ENCODE measurements around the gene TSPAN10. TPM values are rescaled to one million over a fixed set of nuclear protein-coding genes. Genes with fewer than 3 reads are reported as not detected.

TSPAN10 gene
- total RNA-seq, 1 experiment from 2014 or later, result 1.2 TPM

GRCh38 chr17:81690066-81690465 is 53.1 kb downstream of the TSPAN10 start:
- H3K18ac ChIP-seq (ENCODE audit: insufficient read length, low read depth, low read length), result no peak overlapping the region
- no peak overlapping the region for H3K14ac ChIP-seq (ENCODE audit: insufficient read depth, low read length)
- no peak overlapping the region for H4K5ac ChIP-seq (ENCODE audit: insufficient read length, low read depth, low read length)
- H2AK5ac ChIP-seq (ENCODE audit: insufficient read length, low read length), result no peak overlapping the region
- no peak overlapping the region for H2BK20ac ChIP-seq (ENCODE audit: low read depth, low read length, poor library complexity, severe bottlenecking)
- no peak overlapping the region for H3K9ac ChIP-seq (ENCODE audit: extremely low read depth, insufficient read length, low read length)
- peak overlapping the region in 2 of 3 experiments; percentile 28 to 62; a peak in 2 of 7 replicates for H3K27ac Mint-ChIP-seq
- no peak overlapping the region for H2BK15ac ChIP-seq (ENCODE audit: low read depth, low read length)
- no peak overlapping the region for H4K91ac ChIP-seq (ENCODE audit: insufficient read length, low read depth, low read length)
- no CpG with 5 or more reads among the region's 18 CpGs for WGBS (ENCODE audit: extremely low coverage, insufficient read length, low lambda C conversion rate)
- H3K56ac ChIP-seq (ENCODE audit: insufficient read length, low read depth, low read length), result no peak overlapping the region
- H3K79me1 ChIP-seq (ENCODE audit: insufficient read depth, low read depth, low read length, poor library complexity, severe bottlenecking), result no peaks in the 10 kb centered on the region
- no peaks in the 10 kb centered on the region for H3K27me3 ChIP-seq (ENCODE audit: insufficient read depth, low read length)
- no peak overlapping the region for H3K4ac ChIP-seq (ENCODE audit: low read depth, low read length)
- no peak overlapping the region for H4K8ac ChIP-seq (replicated peaks; ENCODE audit: insufficient read length, low read depth, low read length)
- H2BK120ac ChIP-seq (ENCODE audit: low read depth, low read length, poor library complexity, severe bottlenecking), result no peak overlapping the region
- no peak overlapping the region for H3K27ac ChIP-seq (ENCODE audit: insufficient read length, low read depth, low read length)
- H3K4me3 Mint-ChIP-seq, result 0 out of 5 replicates have a peak overlapping the region, but pooled peaks of 1 of the 2 experiments have one; percentile 4
- H3T11ph ChIP-seq (ENCODE audit: low read length), result no peak overlapping the region
- H3K27me3 Mint-ChIP-seq (ENCODE audit: low read depth), result no peaks in the 10 kb centered on the region
- H3K4me2 ChIP-seq (ENCODE audit: insufficient read depth, insufficient read length, low read length), result no peak overlapping the region
- H3K4me1 Mint-ChIP-seq, result peaks cover 0 to 3% of the 10 kb centered on the region in 2 experiments; a peak in 1 of 4 replicates
- H3K4me1 ChIP-seq (ENCODE audit: insufficient read depth, low read length), result no peaks in the 10 kb centered on the region
- H3K9me3 Mint-ChIP-seq, result no peaks in the 10 kb centered on the region
- DNase-seq, result no peak
- H3K23ac ChIP-seq (ENCODE audit: insufficient read length, low read depth, low read length), result no peak overlapping the region
- H3K36me3 Mint-ChIP-seq (ENCODE audit: insufficient read depth in 1 of 3, low read depth in 3 of 3), result peaks cover 37 to 71% (median 67%) of the 10 kb centered on the region in 3 experiments
- H3K23me2 ChIP-seq (ENCODE audit: insufficient read length, low read depth, low read length, poor library complexity, severe bottlenecking), result no peaks in the 10 kb centered on the region
- no peak overlapping the region for H2BK5ac ChIP-seq (ENCODE audit: insufficient read length, low read length)
- H2BK12ac ChIP-seq (ENCODE audit: insufficient read length, low read depth, low read length), result no peak overlapping the region
- H4K20me1 ChIP-seq (ENCODE audit: control insufficient read depth, insufficient read depth, insufficient read length), result no peaks in the 10 kb centered on the region
- H3K79me2 ChIP-seq (ENCODE audit: insufficient read depth, low read length), result peaks cover 2% of the 10 kb centered on the region; the same call in 1 of the 2 replicates
- no peak overlapping the region for H2AFZ ChIP-seq (ENCODE audit: low read length)
- no peaks in the 10 kb centered on the region for H3K9me3 ChIP-seq (ENCODE audit: control insufficient read depth, low read depth, low read length)
- no peak for TF ChIP-seq CTCF (conservative IDR thresholded peaks at IDR 0.05)

Measured in H9 (cell line).